ENCODE data around the gene ALOX15. TPM values are rescaled to one million over a fixed set of nuclear protein-coding genes. Genes with fewer than 3 reads are reported as not detected.

Gene ALOX15
- total RNA-seq, 2 experiments from 2014 or later: 1.8 TPM; not detected in 1

- no peak for DNase-seq (ENCODE audit: low spot score)
- BruUV-seq (replicated peaks): no TSS peak
These were observed 22.8 kb upstream of the ALOX15 start for GRCh38 chr17:4664230-4664629.

GRCh38 chr17:4663711-4664110 is 22.2 kb upstream of the ALOX15 start:
- H3K9me2 ChIP-seq (ENCODE audit: insufficient read depth, low read length): no peaks in the 10 kb centered on the region
- no peaks in the 10 kb centered on the region for H3K36me3 ChIP-seq (ENCODE audit: insufficient read depth, low read length)
- H2AFZ ChIP-seq (ENCODE audit: low read length): no peak overlapping the region
- BruUV-seq (replicated peaks): no TSS peak
- intact Hi-C loops (cut with micrococcal nuclease; ENCODE audit: unreplicated experiment): no loop called here
- H3K4me1 ChIP-seq (ENCODE audit: insufficient read depth, low read length, poor library complexity, severe bottlenecking): no peaks in the 10 kb centered on the region
- H3K27ac ChIP-seq (ENCODE audit: low read depth, low read length, poor library complexity, severe bottlenecking): no peak overlapping the region
- H3K9me3 ChIP-seq (ENCODE audit: low read length): no peaks in the 10 kb centered on the region
- H3K4me3 ChIP-seq (ENCODE audit: low read depth, low read length, poor library complexity, severe bottlenecking): no peak overlapping the region
- no peak for DNase-seq (ENCODE audit: low spot score)
- no peaks in the 10 kb centered on the region for H3K79me2 ChIP-seq (ENCODE audit: insufficient read depth, low read depth, low read length)
- no peak overlapping the region for H3K4me2 ChIP-seq (ENCODE audit: low read length)
- TF ChIP-seq EZH2phosphoT487 (IDR thresholded peaks at IDR 0.05; ENCODE audit: borderline replicate concordance, low read depth, low read length) (no peak), CTCF (conservative IDR thresholded peaks at IDR 0.05; ENCODE audit: low read length) (no peak)
- no peaks in the 10 kb centered on the region for H4K20me1 ChIP-seq (ENCODE audit: insufficient read depth, low read length)
- CTCF ChIA-PET (ENCODE audit: unreplicated experiment): no interaction called here
- POLR2A ChIA-PET: no interaction called here

More at GRCh38 chr17:4664230-4664629, 22.8 kb upstream of the ALOX15 start:
- Histone ChIP-seq H3K9me2 (ENCODE audit: insufficient read depth, low read length) (no peaks in the 10 kb centered on the region), H3K79me2 (ENCODE audit: insufficient read depth, low read depth, low read length) (no peaks in the 10 kb centered on the region), H2AFZ (ENCODE audit: low read length) (no peak overlapping the region), H3K4me2 (ENCODE audit: low read length) (no peak overlapping the region), H3K27ac (ENCODE audit: low read depth, low read length, poor library complexity, severe bottlenecking) (no peak overlapping the region), H3K4me3 (ENCODE audit: low read depth, low read length, poor library complexity, severe bottlenecking) (no peak overlapping the region), H3K36me3 (ENCODE audit: insufficient read depth, low read length) (peaks cover 1% of the 10 kb centered on the region; the same call in 1 of the 2 replicates), H3K4me1 (ENCODE audit: insufficient read depth, low read length, poor library complexity, severe bottlenecking) (no peaks in the 10 kb centered on the region), H3K9me3 (ENCODE audit: low read length) (no peaks in the 10 kb centered on the region), H4K20me1 (ENCODE audit: insufficient read depth, low read length) (no peaks in the 10 kb centered on the region)
- POLR2A ChIA-PET: no interaction called here
- TF ChIP-seq CTCF (conservative IDR thresholded peaks at IDR 0.05; ENCODE audit: low read length) (no peak), EZH2phosphoT487 (IDR thresholded peaks at IDR 0.05; ENCODE audit: borderline replicate concordance, low read depth, low read length) (no peak)
- CTCF ChIA-PET (ENCODE audit: unreplicated experiment): no interaction called here
- intact Hi-C loops (cut with micrococcal nuclease; ENCODE audit: unreplicated experiment): no loop called here

- no peaks in the 10 kb centered on the region for H3K79me2 ChIP-seq (ENCODE audit: insufficient read depth, low read depth, low read length)
- H3K4me2 ChIP-seq (ENCODE audit: low read length): no peak overlapping the region
- H3K9me2 ChIP-seq (ENCODE audit: insufficient read depth, low read length): no peaks in the 10 kb centered on the region
- DNase-seq (ENCODE audit: low spot score): no peak
- intact Hi-C loops (cut with micrococcal nuclease; ENCODE audit: unreplicated experiment): no loop called here
- H2AFZ ChIP-seq (ENCODE audit: low read length): no peak overlapping the region
- ChIA-PET POLR2A (no interaction called here), CTCF (ENCODE audit: unreplicated experiment) (no interaction called here)
- H3K27ac ChIP-seq (ENCODE audit: low read depth, low read length, poor library complexity, severe bottlenecking): no peak overlapping the region
- no peak overlapping the region for H3K4me3 ChIP-seq (ENCODE audit: low read depth, low read length, poor library complexity, severe bottlenecking)
- BruUV-seq (replicated peaks): no TSS peak
- no peaks in the 10 kb centered on the region for H3K36me3 ChIP-seq (ENCODE audit: insufficient read depth, low read length)
- no peak for TF ChIP-seq CTCF (conservative IDR thresholded peaks at IDR 0.05; ENCODE audit: low read length)
- no peak for TF ChIP-seq EZH2phosphoT487 (IDR thresholded peaks at IDR 0.05; ENCODE audit: borderline replicate concordance, low read depth, low read length)
- no peaks in the 10 kb centered on the region for H3K9me3 ChIP-seq (ENCODE audit: low read length)
- no peaks in the 10 kb centered on the region for H4K20me1 ChIP-seq (ENCODE audit: insufficient read depth, low read length)
- H3K4me1 ChIP-seq (ENCODE audit: insufficient read depth, low read length, poor library complexity, severe bottlenecking): no peaks in the 10 kb centered on the region
These were observed 17.2 kb upstream of the ALOX15 start for GRCh38 chr17:4658478-4659305.

Measured in OCI-LY7 (cell line).